ENCODE results near the gene LRG1.

The LRG1 gene

DNA sequence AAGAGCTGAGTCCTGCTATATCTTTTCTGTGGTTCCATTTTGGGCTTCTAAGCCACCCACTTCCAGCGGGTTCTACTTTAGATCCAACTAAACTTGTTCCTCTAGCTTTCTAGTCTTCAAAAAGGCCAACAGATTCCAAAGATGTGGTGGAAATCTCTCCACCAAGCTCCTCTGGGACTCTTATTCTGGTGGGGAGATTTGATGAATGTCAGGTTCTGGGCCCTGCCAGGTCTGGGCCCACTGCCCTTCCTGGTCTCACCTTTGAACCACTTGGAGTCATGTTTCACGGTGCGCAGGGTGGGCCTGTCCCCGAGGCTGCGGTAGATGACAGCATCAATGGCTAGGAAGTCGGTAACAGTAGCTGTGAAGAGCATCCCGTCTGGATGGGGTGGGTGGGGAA is 14.9 kb upstream of the LRG1 start:
- no peak for TF ChIP-seq TAF1 (IDR thresholded peaks at IDR 0.05; ENCODE audit: borderline replicate concordance, insufficient read depth, low read length)
- TF ChIP-seq POLR2AphosphoS5 (IDR thresholded peaks at IDR 0.05; ENCODE audit: low read depth, low read length): no peak
- TF ChIP-seq SIN3A (IDR thresholded peaks at IDR 0.05; ENCODE audit: borderline replicate concordance, insufficient read depth, low read length): no peak

DNA sequence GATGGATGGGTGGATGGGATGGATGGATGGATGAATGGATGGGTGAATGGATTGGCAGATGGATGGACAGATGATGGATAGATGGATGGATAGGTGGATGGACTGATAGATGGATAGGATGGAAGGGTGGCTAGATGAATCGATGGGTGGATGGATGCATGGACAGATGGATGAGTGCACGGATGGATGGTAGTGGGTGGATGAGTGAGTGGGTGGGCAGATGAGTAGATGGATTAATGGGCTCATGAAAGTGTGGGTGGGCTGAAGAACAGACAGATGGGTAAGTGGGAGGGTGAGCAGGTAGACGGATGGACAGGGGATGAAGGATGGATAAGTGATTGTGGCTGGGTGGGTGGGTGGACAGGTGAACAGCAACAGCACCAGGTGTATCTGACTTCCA is 13.9 kb upstream of the LRG1 start:
- TF ChIP-seq FOXP2 (optimal IDR thresholded peaks at IDR 0.05; ENCODE audit: borderline replicate concordance, extremely low read depth, extremely low read length, insufficient read depth): no peak
- no peak for TF ChIP-seq TAF1 (IDR thresholded peaks at IDR 0.05; ENCODE audit: borderline replicate concordance, insufficient read depth, low read length)
- no peak for TF ChIP-seq POLR2AphosphoS5 (IDR thresholded peaks at IDR 0.05; ENCODE audit: low read depth, low read length)
- TF ChIP-seq, protein P1, sequence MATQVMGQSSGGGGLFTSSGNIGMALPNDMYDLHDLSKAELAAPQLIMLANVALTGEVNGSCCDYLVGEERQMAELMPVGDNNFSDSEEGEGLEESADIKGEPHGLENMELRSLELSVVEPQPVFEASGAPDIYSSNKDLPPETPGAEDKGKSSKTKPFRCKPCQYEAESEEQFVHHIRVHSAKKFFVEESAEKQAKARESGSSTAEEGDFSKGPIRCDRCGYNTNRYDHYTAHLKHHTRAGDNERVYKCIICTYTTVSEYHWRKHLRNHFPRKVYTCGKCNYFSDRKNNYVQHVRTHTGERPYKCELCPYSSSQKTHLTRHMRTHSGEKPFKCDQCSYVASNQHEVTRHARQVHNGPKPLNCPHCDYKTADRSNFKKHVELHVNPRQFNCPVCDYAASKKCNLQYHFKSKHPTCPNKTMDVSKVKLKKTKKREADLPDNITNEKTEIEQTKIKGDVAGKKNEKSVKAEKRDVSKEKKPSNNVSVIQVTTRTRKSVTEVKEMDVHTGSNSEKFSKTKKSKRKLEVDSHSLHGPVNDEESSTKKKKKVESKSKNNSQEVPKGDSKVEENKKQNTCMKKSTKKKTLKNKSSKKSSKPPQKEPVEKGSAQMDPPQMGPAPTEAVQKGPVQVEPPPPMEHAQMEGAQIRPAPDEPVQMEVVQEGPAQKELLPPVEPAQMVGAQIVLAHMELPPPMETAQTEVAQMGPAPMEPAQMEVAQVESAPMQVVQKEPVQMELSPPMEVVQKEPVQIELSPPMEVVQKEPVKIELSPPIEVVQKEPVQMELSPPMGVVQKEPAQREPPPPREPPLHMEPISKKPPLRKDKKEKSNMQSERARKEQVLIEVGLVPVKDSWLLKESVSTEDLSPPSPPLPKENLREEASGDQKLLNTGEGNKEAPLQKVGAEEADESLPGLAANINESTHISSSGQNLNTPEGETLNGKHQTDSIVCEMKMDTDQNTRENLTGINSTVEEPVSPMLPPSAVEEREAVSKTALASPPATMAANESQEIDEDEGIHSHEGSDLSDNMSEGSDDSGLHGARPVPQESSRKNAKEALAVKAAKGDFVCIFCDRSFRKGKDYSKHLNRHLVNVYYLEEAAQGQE (IDR thresholded peaks at IDR 0.05; ENCODE audit: insufficient read depth in 1 of 2, low read depth in 2 of 2, low read length in 2 of 2): no peak
- TF ChIP-seq SIN3A (IDR thresholded peaks at IDR 0.05; ENCODE audit: borderline replicate concordance, insufficient read depth, low read length): no peak

DNA sequence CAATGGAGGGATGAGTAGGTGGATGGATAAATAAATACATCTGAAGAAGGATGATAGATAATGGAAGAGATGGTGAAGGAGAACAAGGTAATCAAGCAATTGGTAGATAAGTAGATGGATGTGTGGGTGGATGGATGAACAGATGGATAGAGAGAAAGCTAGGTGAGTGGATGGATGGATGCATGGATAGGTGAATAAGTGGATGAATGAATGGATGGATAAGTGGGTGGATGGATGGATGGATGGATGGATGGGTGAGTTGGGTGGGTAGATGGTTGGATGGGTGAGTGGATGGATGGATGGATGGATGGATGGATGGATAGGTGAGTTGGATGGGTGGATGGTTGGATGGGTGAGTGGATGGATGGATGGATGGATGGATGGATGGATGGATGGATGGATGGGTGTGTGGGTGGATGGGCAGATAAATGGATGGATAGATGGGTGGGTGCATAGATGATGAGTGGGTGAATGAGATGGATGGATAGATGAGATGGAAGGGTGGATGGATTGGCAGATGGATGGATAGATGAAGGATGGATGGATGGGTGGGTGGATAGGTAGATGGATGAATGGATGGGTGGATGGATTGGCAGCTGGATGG is 13.4 kb upstream of the LRG1 start:
- no peak for TF ChIP-seq TAF1 (IDR thresholded peaks at IDR 0.05; ENCODE audit: borderline replicate concordance, insufficient read depth, low read length)
- TF ChIP-seq SIN3A (IDR thresholded peaks at IDR 0.05; ENCODE audit: borderline replicate concordance, insufficient read depth, low read length): no peak
- TF ChIP-seq, protein P1 (IDR thresholded peaks at IDR 0.05; ENCODE audit: insufficient read depth in 1 of 2, low read depth in 2 of 2, low read length in 2 of 2): no peak
- no peak for TF ChIP-seq POLR2AphosphoS5 (IDR thresholded peaks at IDR 0.05; ENCODE audit: low read depth, low read length)
- TF ChIP-seq FOXP2 (optimal IDR thresholded peaks at IDR 0.05; ENCODE audit: borderline replicate concordance, extremely low read depth, extremely low read length, insufficient read depth): no peak

DNA sequence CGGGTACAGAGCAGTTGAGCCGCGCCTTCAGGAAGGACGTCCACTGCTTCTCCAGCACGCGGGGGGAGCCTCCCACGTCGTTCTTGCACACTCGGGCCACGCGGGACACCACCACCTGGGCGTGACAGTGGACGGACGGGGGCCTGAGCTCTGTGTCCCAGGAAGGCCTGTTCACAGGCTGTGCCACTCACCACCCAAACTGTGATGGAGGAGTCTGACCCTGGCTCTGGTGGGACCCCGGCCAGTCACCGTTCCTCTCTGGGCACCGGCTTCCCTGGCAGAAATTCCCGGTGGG is 12.6 kb upstream of the LRG1 start:
- TF ChIP-seq TAF1 (IDR thresholded peaks at IDR 0.05; ENCODE audit: borderline replicate concordance, insufficient read depth, low read length) (no peak), FOXP2 (optimal IDR thresholded peaks at IDR 0.05; ENCODE audit: borderline replicate concordance, extremely low read depth, extremely low read length, insufficient read depth) (no peak), POLR2AphosphoS5 (IDR thresholded peaks at IDR 0.05; ENCODE audit: low read depth, low read length) (no peak), SIN3A (IDR thresholded peaks at IDR 0.05; ENCODE audit: borderline replicate concordance, insufficient read depth, low read length) (no peak)
- TF ChIP-seq, protein P1 (IDR thresholded peaks at IDR 0.05; ENCODE audit: insufficient read depth in 1 of 2, low read depth in 2 of 2, low read length in 2 of 2): no peak

DNA sequence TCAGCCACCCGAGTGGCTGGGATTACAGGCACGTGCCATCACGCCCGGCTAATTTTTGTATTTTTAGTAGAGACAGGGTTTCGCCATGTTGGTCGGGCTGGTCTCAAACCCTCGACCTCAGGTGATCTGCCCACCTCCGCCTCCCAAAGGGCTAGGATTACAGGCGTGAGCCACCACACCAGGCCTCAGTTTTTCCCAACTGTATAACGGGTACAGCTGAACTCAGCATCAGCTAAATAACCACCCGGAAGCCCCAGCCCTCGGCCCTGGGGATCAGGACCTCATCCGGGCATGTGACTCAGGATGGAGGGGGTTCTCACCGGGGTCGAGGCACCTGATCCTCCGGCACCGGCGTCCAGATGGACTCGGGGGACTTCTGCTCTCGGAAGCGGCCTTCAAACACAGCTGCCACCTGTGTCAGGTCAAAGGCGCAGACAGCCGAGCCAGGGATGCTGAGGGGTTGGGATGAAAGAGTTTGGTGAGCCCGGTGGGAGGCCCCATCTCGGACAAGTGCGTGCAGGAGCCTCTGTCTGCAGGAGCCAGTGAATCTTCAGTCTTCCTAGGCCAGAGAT is 10.7 kb upstream of the LRG1 start:
- TF ChIP-seq POLR2AphosphoS5 (IDR thresholded peaks at IDR 0.05; ENCODE audit: low read depth, low read length) (no peak), SIN3A (IDR thresholded peaks at IDR 0.05; ENCODE audit: borderline replicate concordance, insufficient read depth, low read length) (no peak)
- TF ChIP-seq, protein P1 (IDR thresholded peaks at IDR 0.05; ENCODE audit: insufficient read depth in 1 of 2, low read depth in 2 of 2, low read length in 2 of 2): no peak

Data from PFSK-1 (cell line).